ENCODE results near the gene MACROD2. TPM values are rescaled to one million over a fixed set of nuclear protein-coding genes. Genes with fewer than 3 reads are reported as not detected.

The MACROD2 gene
- total and polyA plus RNA-seq, 2 donors (not counting 1 experiment from before 2014, with no cell fraction given) = 5.3 to 6.7 TPM

GRCh38 chr20:14219801-14220461 is 224.6 kb downstream of the MACROD2 start:
- Mint-ChIP-seq H3K27ac (no peak overlapping the region), H3K4me1 (no peaks in the 10 kb centered on the region)

More at GRCh38 chr20:14219801-14220461, 224.6 kb downstream of the MACROD2 start:
- intact Hi-C loops (cut with micrococcal nuclease) = no loop called here
- ChIA-PET POLR2A (no interaction called here), CTCF (no interaction called here)
- no peak overlapping the region for H3K4me3 ChIP-seq (ENCODE audit: control extremely low read depth in 1 of 5, extremely low read depth in 1 of 5, insufficient read depth in 1 of 5, low read depth in 2 of 5, low read length in 4 of 5)
- peaks cover 0 to 12% (median 0%) of the 10 kb centered on the region in 3 donors for H3K9me3 ChIP-seq (ENCODE audit: control extremely low read depth in 1 of 3, control insufficient read depth in 2 of 3, insufficient read depth in 1 of 3, low read length in 2 of 3)
- no peaks in the 10 kb centered on the region for H3K36me3 ChIP-seq (replicated peaks in 1 of 2; ENCODE audit: control extremely low read depth in 1 of 2, control insufficient read depth in 1 of 2, extremely low read depth in 1 of 2, insufficient read depth in 2 of 2, low read length in 1 of 2)
- H3K27me3 ChIP-seq (replicated peaks in 1 of 4; ENCODE audit: control extremely low read depth in 1 of 4, control insufficient read depth in 3 of 4, insufficient read depth in 4 of 4, low read length in 3 of 4) = no peaks in the 10 kb centered on the region
- WGBS (ENCODE audit: insufficient coverage) = 100% methylated on average over 2 of the region's 4 CpGs
- ATAC-seq (ENCODE audit: low read depth) (no peak), DNase-seq (no peak)
- H2AFZ ChIP-seq (ENCODE audit: insufficient read depth, low read depth, low read length, poor library complexity, severe bottlenecking) = no peak overlapping the region
- no peak overlapping the region for H3K9ac ChIP-seq (ENCODE audit: low read length)
- no peaks in the 10 kb centered on the region for H4K20me1 ChIP-seq (ENCODE audit: control insufficient read depth, insufficient read depth, low read length, poor library complexity, severe bottlenecking)
- H3K27ac ChIP-seq (ENCODE audit: low read length in 2 of 2) = no peak overlapping the region
- Mint-ChIP-seq H3K27me3 (no peaks in the 10 kb centered on the region), H3K9me3 (ENCODE audit: insufficient read depth) (no peaks in the 10 kb centered on the region), H3K4me3 (no peak overlapping the region)
- no peak overlapping the region for H3K4me2 ChIP-seq (replicated peaks; ENCODE audit: low read depth, low read length, poor library complexity, severe bottlenecking)
- no peaks in the 10 kb centered on the region for H3K4me1 ChIP-seq (ENCODE audit: control insufficient read depth in 2 of 2, insufficient read depth in 2 of 2, low read length in 2 of 2)
- no peaks in the 10 kb centered on the region for H3K79me2 ChIP-seq (ENCODE audit: control insufficient read depth, insufficient read depth, low read length)
- TF ChIP-seq CTCF (IDR thresholded peaks at IDR 0.05) = no peak
- no peak for TF ChIP-seq EZH2 (IDR thresholded peaks at IDR 0.05; ENCODE audit: borderline replicate concordance, insufficient read depth, low read depth, low read length, poor library complexity, severe bottlenecking)
